22Rv1 (cell line): ENCODE results near the gene VWA8.
"Not testable (repeated sequence)": the region's sequence is repeated elsewhere in the genome, so short reads cannot be mapped to it uniquely, and the experiment has no call there.

Source experiments
- H3K27ac ChIP-seq: fragments of 450-650 bp; 2 replicates; pipeline ENCODE4 v1.5.1; 2017
- ZFX ChIP-seq: fragments of 450-650 bp; IDR thresholded peaks from 2 replicates; pipeline ENCODE4 v1.6.1; 2017; ENCODE audit warnings: antibody characterized with exemption, borderline replicate concordance
- TF ChIP-seq, protein P1 (sequence below): fragments of 450-650 bp; IDR thresholded peaks from 2 replicates; pipeline ENCODE4 v1.5.1; 2017; ENCODE audit warnings: mild to moderate bottlenecking

VWA8 gene

GRCh38 chr13:41548910-41549309, 412.0 kb downstream of the VWA8 start:
- no peak overlapping the region for H3K27ac ChIP-seq

DNA sequence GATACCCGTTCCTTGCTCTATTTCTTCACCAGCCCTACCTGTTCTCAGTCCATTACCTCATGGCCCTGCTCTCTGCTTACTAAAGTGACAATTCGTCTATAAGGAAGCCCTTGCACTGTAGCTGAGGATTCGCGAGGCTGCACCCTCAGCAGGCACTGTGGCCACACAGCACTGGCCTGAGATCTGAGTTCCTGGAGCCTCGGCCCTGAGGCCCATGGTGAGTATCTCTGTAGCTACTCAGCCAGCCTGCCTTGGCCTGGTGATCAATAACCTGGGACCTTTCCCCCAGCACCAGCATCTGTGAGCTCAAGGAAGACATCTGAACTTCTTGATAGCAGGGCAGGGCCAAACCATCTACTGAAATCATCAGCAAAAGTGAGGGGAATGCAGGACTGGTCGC, 412.9 kb downstream of the VWA8 start:
- no peak overlapping the region for H3K27ac ChIP-seq
- TF ChIP-seq, protein P1, sequence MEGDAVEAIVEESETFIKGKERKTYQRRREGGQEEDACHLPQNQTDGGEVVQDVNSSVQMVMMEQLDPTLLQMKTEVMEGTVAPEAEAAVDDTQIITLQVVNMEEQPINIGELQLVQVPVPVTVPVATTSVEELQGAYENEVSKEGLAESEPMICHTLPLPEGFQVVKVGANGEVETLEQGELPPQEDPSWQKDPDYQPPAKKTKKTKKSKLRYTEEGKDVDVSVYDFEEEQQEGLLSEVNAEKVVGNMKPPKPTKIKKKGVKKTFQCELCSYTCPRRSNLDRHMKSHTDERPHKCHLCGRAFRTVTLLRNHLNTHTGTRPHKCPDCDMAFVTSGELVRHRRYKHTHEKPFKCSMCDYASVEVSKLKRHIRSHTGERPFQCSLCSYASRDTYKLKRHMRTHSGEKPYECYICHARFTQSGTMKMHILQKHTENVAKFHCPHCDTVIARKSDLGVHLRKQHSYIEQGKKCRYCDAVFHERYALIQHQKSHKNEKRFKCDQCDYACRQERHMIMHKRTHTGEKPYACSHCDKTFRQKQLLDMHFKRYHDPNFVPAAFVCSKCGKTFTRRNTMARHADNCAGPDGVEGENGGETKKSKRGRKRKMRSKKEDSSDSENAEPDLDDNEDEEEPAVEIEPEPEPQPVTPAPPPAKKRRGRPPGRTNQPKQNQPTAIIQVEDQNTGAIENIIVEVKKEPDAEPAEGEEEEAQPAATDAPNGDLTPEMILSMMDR: no peak
- TF ChIP-seq ZFX: no peak

More at GRCh38 chr13:41548910-41549309, 412.0 kb downstream of the VWA8 start:
- TF ChIP-seq, protein P1: no peak
- TF ChIP-seq ZFX: no peak

DNA sequence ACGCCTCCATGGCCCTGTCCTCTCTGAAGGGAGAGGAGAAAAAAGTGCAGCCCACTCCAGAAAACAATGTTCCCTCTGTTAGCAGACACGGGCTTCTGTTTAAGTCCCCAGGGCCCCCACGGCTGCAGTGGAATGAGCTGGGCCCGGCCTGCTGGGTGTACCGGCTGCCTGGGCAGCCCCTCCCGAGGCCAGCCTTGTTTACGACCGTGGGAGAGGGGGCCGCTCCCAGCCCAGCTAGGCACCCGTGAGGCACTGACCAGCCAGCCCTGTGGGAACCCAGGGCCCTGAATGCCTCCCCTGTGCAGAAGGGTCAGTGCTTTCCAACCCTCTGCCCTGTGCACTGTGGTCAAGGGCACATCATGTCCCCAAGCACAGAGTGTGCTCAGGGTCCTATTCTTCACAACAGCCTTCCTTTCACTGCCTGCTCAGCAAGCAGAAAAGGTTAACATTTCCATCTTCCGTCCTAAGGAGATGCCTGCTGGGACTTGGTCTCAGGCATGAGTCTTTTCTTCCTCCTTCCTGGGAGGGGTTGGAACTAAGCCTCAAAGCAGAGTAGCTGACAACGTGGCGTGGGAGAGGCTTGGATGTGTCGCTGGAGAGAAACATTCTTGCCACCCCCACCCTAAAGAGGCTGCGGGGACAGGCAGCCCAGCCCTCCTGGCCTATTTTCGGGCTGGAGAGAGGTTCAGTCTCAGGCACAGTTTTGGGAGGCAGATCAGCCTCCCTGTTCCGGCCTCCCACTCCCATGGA, 413.5 kb downstream of the VWA8 start:
- H3K27ac ChIP-seq: no peak overlapping the region
- TF ChIP-seq ZFX: no peak
- TF ChIP-seq, protein P1: no peak

GRCh38 chr13:41546372-41547190, 414.3 kb downstream of the VWA8 start:
- H3K27ac ChIP-seq: no peak overlapping the region
- no peak for TF ChIP-seq ZFX
- TF ChIP-seq, protein P1: no peak

GRCh38 chr13:41545432-41545707, 415.5 kb downstream of the VWA8 start:
- TF ChIP-seq, protein P1: no peak
- TF ChIP-seq ZFX: no peak

GRCh38 chr13:41543664-41544300, 417.1 kb downstream of the VWA8 start:
- TF ChIP-seq, protein P1: no peak
- no peak for TF ChIP-seq ZFX
- H3K27ac ChIP-seq: no peak overlapping the region

More at GRCh38 chr13:41545432-41545707, 415.5 kb downstream of the VWA8 start:
- no peak overlapping the region for H3K27ac ChIP-seq

GRCh38 chr13:41542799-41543198, 418.1 kb downstream of the VWA8 start:
- H3K27ac ChIP-seq: not testable (repeated sequence)
